ENCODE data around the gene ASB11.
"Not testable (repeated sequence)": the region's sequence is repeated elsewhere in the genome, so short reads cannot be mapped to it uniquely, and the experiment has no call there.

The ASB11 gene

GRCh38 chrX:15315509-15315908 lies at the start of gene ASB11:
ASB11 (minus strand) TSS chrX:15315640; CDS start chrX:15315605, 35 bp downstream.
- no peak for DNase-seq

GRCh38 chrX:15359701-15360100 lies 44.3 kb upstream of the ASB11 start:
- DNase-seq, result no peak

- DNase-seq, result no peak
Measured at GRCh38 chrX:15358533-15358932, 43.1 kb upstream of the ASB11 start.

GRCh38 chrX:15356444-15356843 lies 41.0 kb upstream of the ASB11 start:
- DNase-seq, result no peak

GRCh38 chrX:15350329-15350996 lies 35.0 kb upstream of the ASB11 start:
- no peak for DNase-seq

- DNase-seq, result no peak
Measured at GRCh38 chrX:15349046-15349445, 33.6 kb upstream of the ASB11 start.

GRCh38 chrX:15345976-15346375 lies 30.5 kb upstream of the ASB11 start:
- no peak for DNase-seq

- no peak for DNase-seq
Measured at GRCh38 chrX:15344106-15344505, 28.7 kb upstream of the ASB11 start.

- no peak for DNase-seq
Measured at GRCh38 chrX:15343075-15343476, 27.6 kb upstream of the ASB11 start.

- no peak for DNase-seq
Measured at GRCh38 chrX:15340867-15341266, 25.4 kb upstream of the ASB11 start.

GRCh38 chrX:15336023-15336413 lies 20.6 kb upstream of the ASB11 start:
- DNase-seq, result peak; percentile 24 to 49

- DNase-seq, result peak; percentile 85 to 90
Measured at GRCh38 chrX:15335135-15336022, 19.9 kb upstream of the ASB11 start, which contains the start of gene PIGA. PIGA (minus strand) TSS chrX:15335523; CDS start chrX:15331930, 3,593 bp downstream.

GRCh38 chrX:15334561-15334960 lies 19.1 kb upstream of the ASB11 start:
- DNase-seq, result no peak

GRCh38 chrX:15328821-15329220 lies 13.4 kb upstream of the ASB11 start:
- DNase-seq, result no peak

GRCh38 chrX:15328131-15328530 lies 12.7 kb upstream of the ASB11 start:
- no peak for DNase-seq

GRCh38 chrX:15322472-15322871 lies 7.0 kb upstream of the ASB11 start:
- no peak for DNase-seq

- no peak for DNase-seq
Measured at GRCh38 chrX:15322072-15322471, 6.6 kb upstream of the ASB11 start.

- no peak for DNase-seq
Measured at GRCh38 chrX:15321447-15321846, 6.0 kb upstream of the ASB11 start.

GRCh38 chrX:15320297-15320696 lies 4.9 kb upstream of the ASB11 start:
- DNase-seq, result no peak

GRCh38 chrX:15319075-15319474 lies 3.6 kb upstream of the ASB11 start:
- no peak for DNase-seq

GRCh38 chrX:15314472-15314871 lies 968 bp downstream of the ASB11 start:
- no peak for DNase-seq

GRCh38 chrX:15311119-15311518 lies 4.3 kb downstream of the ASB11 start:
- DNase-seq, result no peak

- no peak for DNase-seq
Measured at GRCh38 chrX:15310117-15310516, 5.3 kb downstream of the ASB11 start.

- DNase-seq, result not testable (repeated sequence)
Measured at GRCh38 chrX:15305899-15306298, 9.5 kb downstream of the ASB11 start.
